K562 (cell line): Measurements from ENCODE around the gene TAS2R4. TPM values are rescaled to one million over a fixed set of nuclear protein-coding genes. Genes with fewer than 3 reads are reported as not detected.
A peak's percentile ranks its signal among the peaks of the same experiment; 100 is the strongest.

Experiments
- ARNT ChIP-seq, 2 experiments: fragments of 450-650 bp; IDR thresholded peaks; 2 replicates each; pipeline ENCODE4 v1.6.1; 2016; ENCODE audit warnings: mild to moderate bottlenecking in 1 of 2
- CHD1 ChIP-seq: fragments of 200-600 bp; sonication (generic); IDR thresholded peaks from one replicate; pipeline ENCODE4 v1.6.1; 2012; ENCODE audit warnings: mild to moderate bottlenecking, moderate library complexity, low read length, inconsistent platforms
- COPS2 ChIP-seq: fragments of 450-650 bp; conservative IDR thresholded peaks from 2 replicates; pipeline ENCODE4 v1.6.1; 2016; ENCODE audit warnings: mild to moderate bottlenecking, moderate library complexity
- CTBP1 ChIP-seq: fragments of 450-650 bp; IDR thresholded peaks from 2 replicates; pipeline ENCODE4 v1.6.1; 2016; ENCODE audit warnings: borderline replicate concordance
- DNMT1 ChIP-seq: fragments of 450-650 bp; IDR thresholded peaks from 2 replicates; pipeline ENCODE4 v1.6.1; 2016; ENCODE audit warnings: antibody characterized with exemption, mild to moderate bottlenecking
- ETV1 ChIP-seq: fragments of 450-650 bp; conservative IDR thresholded peaks from 2 replicates; pipeline ENCODE4 v1.6.1; 2016; ENCODE audit warnings: missing genetic modification characterization, control low read depth, low read depth, missing compliant biosample characterization
- MAFG ChIP-seq: fragments of 450-650 bp; conservative IDR thresholded peaks from 2 replicates; pipeline ENCODE4 v1.6.1; 2016; ENCODE audit warnings: missing genetic modification characterization, missing compliant biosample characterization
- MCM5 ChIP-seq: fragments of 450-650 bp; IDR thresholded peaks from 2 replicates; pipeline ENCODE4 v1.6.1; 2016; ENCODE audit warnings: low read depth
- MCM7 ChIP-seq, 2 experiments: fragments of 450-650 bp; IDR thresholded peaks; 2 replicates each; pipeline ENCODE4 v1.6.1; 2016 to 2018
- MTA1 ChIP-seq: fragments of 450-650 bp; IDR thresholded peaks from 2 replicates; pipeline ENCODE4 v1.6.1; 2017; ENCODE audit warnings: borderline replicate concordance
- MYC ChIP-seq, 2 experiments: fragments of 250-450 bp in 1 of 2; sonication (Bioruptor Pico) in 1 of 2; IDR thresholded peaks; 2 replicates each; pipeline versions ENCODE4 v1.5.1 to v1.6.1; 2012 to 2021; ENCODE audit warnings: low read depth in 2 of 2, borderline replicate concordance in 1 of 2, improper control_type of control experiment in 1 of 2, low read length in 1 of 2, mild to moderate bottlenecking in 1 of 2, moderate library complexity in 1 of 2
- PHF8 ChIP-seq: fragments of 200-600 bp; sonication (generic); IDR thresholded peaks from 2 replicates; pipeline ENCODE4 v1.6.1; 2012; ENCODE audit warnings: mixed run types, mild to moderate bottlenecking, inconsistent platforms, low read length, moderate library complexity, borderline replicate concordance
- PTBP1 ChIP-seq: fragments of 200-400 bp; formaldehyde crosslinking; IDR thresholded peaks from 2 replicates; pipeline ENCODE4 v1.6.1; 2017; ENCODE audit warnings: low read depth, low read length
- PURB ChIP-seq: sonication (generic); formaldehyde crosslinking; IDR thresholded peaks from 2 replicates; pipeline ENCODE4 v1.9.0; 2021; ENCODE audit warnings: low read depth, mild to moderate bottlenecking, missing genetic modification reagents
- SETDB1 ChIP-seq: IDR thresholded peaks from one replicate; pipeline ENCODE4 v1.6.1; 2012; ENCODE audit warnings: low read length, control low read depth, inconsistent platforms
- SMAD2 ChIP-seq: fragments of 150-350 bp; IDR thresholded peaks from 2 replicates; pipeline ENCODE4 v1.6.1; 2014; ENCODE audit warnings: low read depth, mild to moderate bottlenecking, low read length
- TBL1XR1 ChIP-seq, 2 experiments: IDR thresholded peaks; 2 replicates each; pipeline ENCODE4 v1.6.1; 2012; ENCODE audit warnings: improper control_type of control experiment in 2 of 2, low read length in 2 of 2, mild to moderate bottlenecking in 1 of 2
- YY1 ChIP-seq, 3 experiments: IDR thresholded peaks; 2 replicates each; pipeline ENCODE4 v1.6.1; 2011; ENCODE audit warnings: low read length in 2 of 3, mild to moderate bottlenecking in 2 of 3, moderate library complexity in 2 of 3, borderline replicate concordance in 1 of 3, control low read depth in 1 of 3, low read depth in 1 of 3; ENCODE audit not compliant: insufficient read depth in 3 of 3, insufficient replicate concordance in 2 of 3, control insufficient read depth in 1 of 3, insufficient read length in 1 of 3; ENCODE audit errors: extremely low read depth in 1 of 3
- ZNF408 ChIP-seq: fragments of 250-450 bp; sonication (Bioruptor Pico); IDR thresholded peaks from 2 replicates; pipeline ENCODE4 v1.4.0; 2020; ENCODE audit warnings: low read depth, mild to moderate bottlenecking, moderate library complexity
- ZNF780A ChIP-seq: fragments of 250-450 bp; sonication (Bioruptor Pico); IDR thresholded peaks from 2 replicates; pipeline ENCODE4 v1.5.0; 2021; ENCODE audit warnings: mild to moderate bottlenecking
- polyA plus RNA-seq, 8 experiments: library from polyadenylated mRNA; depleted of rRNA in 4 of 8; stranded (reverse) in 5 of 8; unstranded in 3 of 8; fragments of >200 nt; fragmentation: Nextera tagmentation in 2 of 8; fragmentation: Illumina TruSeq in 1 of 8; extraction: Ambion mirVana in 2 of 8; extraction: Trizol in 1 of 8; gene quantifications; 2 replicates each; pipeline versions ENCODE4 v1.2.1 to v1.2.3, GENCODE V29; 2011 to 2014; ENCODE audit warnings: inconsistent platforms in 1 of 8, missing spikeins in 1 of 8
- total RNA-seq, 7 experiments: library from RNA; depleted of rRNA in 6 of 7; stranded (reverse); fragments of >200 nt in 6 of 7; fragmentation: Illumina TruSeq in 2 of 7; extraction: Trizol in 2 of 7; gene quantifications; 2 replicates each; pipeline versions ENCODE4 v1.2.1 to v1.2.3, GENCODE V29; 2011 to 2021; ENCODE audit warnings: low replicate concordance in 1 of 7
- TF ChIP-seq, protein P1 (sequence below): fragments of 250-450 bp; sonication (Bioruptor Pico); IDR thresholded peaks from 2 replicates; pipeline ENCODE4 v1.4.0; 2020; ENCODE audit warnings: mild to moderate bottlenecking, moderate library complexity
- TF ChIP-seq, protein P2 (sequence below): fragments of 250-450 bp; sonication (Bioruptor Pico); IDR thresholded peaks from 2 replicates; pipeline ENCODE4 v1.8.0; 2022; ENCODE audit warnings: moderate library complexity, mild to moderate bottlenecking, inconsistent platforms
- TF ChIP-seq, protein P3 (sequence below): fragments of 250-450 bp; sonication (Bioruptor Pico); IDR thresholded peaks from 2 replicates; pipeline ENCODE4 v1.5.0; 2020; ENCODE audit warnings: mild to moderate bottlenecking, borderline replicate concordance
- TF ChIP-seq, protein P4 (sequence below): fragments of 250-450 bp; sonication (Bioruptor Pico); IDR thresholded peaks from 2 replicates; pipeline ENCODE4 v1.5.0; 2020; ENCODE audit warnings: mild to moderate bottlenecking

Gene TAS2R4
- total and polyA plus RNA-seq, 9 of the 15 experiments (the other 6 are each of a cell fraction or from before 2014, with no cell fraction given): 0.04 to 2.1 (median 0.68) TPM

DNA sequence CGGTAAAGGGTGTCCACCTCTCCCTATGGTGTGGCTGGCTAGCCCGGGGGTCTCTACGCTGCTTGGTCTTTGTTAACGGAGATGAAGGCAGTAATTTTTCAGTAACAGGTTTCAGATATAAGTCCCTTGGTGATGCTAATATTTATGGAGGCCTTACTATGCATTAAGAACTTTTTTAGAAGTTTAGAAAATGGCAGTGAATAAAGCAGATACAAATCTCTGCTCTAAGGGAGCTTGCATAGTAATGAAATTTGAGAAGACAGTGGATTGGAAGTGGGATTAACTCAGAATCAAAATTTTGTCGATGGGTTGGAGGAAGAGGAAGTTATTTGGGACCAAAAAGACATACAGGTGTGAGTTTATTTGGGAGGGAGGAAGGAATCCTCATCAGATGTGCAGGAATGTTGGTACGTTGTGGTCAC lies 37.9 kb upstream of the TAS2R4 start (continued):
- TF ChIP-seq YY1 (IDR thresholded peaks at IDR 0.05; ENCODE audit: borderline replicate concordance in 1 of 3, control insufficient read depth in 1 of 3, extremely low read depth in 1 of 3, insufficient read depth in 3 of 3, insufficient read length in 1 of 3, insufficient replicate concordance in 2 of 3, low read depth in 1 of 3, low read length in 2 of 3) (peak in 1 of 3 experiments; percentile 89), MYC (IDR thresholded peaks at IDR 0.05; ENCODE audit: low read depth, low read length) (no peak), MYC (CRISPR knock-in tag; IDR thresholded peaks at IDR 0.05; ENCODE audit: borderline replicate concordance, low read depth) (peak; percentile 33; the same call in 1 of the 2 replicates), ARNT (IDR thresholded peaks at IDR 0.05) (no peak), COPS2 (no peak), ETV1 (tag) (no peak), PURB (CRISPR knock-in tag) (no peak), MCM5 (no peak), CHD1 (no peak), MTA1 (no peak), PTBP1 (no peak), ZNF408 (CRISPR knock-in tag) (no peak), DNMT1 (no peak), MCM7 (IDR thresholded peaks at IDR 0.05) (no peak), MAFG (no peak), ZNF780A (CRISPR knock-in tag) (no peak), CTBP1 (no peak), SMAD2 (no peak), PHF8 (no peak), SETDB1 (no peak), TBL1XR1 (IDR thresholded peaks at IDR 0.05; ENCODE audit: low read length in 2 of 2) (no peak)
- TF ChIP-seq, protein P1, sequence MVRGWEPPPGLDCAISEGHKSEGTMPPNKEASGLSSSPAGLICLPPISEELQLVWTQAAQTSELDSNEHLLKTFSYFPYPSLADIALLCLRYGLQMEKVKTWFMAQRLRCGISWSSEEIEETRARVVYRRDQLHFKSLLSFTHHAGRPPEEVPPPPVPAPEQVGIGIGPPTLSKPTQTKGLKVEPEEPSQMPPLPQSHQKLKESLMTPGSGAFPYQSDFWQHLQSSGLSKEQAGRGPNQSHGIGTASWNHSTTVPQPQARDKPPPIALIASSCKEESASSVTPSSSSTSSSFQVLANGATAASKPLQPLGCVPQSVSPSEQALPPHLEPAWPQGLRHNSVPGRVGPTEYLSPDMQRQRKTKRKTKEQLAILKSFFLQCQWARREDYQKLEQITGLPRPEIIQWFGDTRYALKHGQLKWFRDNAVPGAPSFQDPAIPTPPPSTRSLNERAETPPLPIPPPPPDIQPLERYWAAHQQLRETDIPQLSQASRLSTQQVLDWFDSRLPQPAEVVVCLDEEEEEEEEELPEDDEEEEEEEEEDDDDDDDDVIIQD (CRISPR knock-in tag): no peak
- TF ChIP-seq, protein P2, sequence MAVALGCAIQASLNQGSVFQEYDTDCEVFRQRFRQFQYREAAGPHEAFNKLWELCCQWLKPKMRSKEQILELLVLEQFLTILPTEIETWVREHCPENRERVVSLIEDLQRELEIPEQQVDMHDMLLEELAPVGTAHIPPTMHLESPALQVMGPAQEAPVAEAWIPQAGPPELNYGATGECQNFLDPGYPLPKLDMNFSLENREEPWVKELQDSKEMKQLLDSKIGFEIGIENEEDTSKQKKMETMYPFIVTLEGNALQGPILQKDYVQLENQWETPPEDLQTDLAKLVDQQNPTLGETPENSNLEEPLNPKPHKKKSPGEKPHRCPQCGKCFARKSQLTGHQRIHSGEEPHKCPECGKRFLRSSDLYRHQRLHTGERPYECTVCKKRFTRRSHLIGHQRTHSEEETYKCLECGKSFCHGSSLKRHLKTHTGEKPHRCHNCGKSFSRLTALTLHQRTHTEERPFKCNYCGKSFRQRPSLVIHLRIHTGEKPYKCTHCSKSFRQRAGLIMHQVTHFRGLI: no peak
- TF ChIP-seq, protein P3, sequence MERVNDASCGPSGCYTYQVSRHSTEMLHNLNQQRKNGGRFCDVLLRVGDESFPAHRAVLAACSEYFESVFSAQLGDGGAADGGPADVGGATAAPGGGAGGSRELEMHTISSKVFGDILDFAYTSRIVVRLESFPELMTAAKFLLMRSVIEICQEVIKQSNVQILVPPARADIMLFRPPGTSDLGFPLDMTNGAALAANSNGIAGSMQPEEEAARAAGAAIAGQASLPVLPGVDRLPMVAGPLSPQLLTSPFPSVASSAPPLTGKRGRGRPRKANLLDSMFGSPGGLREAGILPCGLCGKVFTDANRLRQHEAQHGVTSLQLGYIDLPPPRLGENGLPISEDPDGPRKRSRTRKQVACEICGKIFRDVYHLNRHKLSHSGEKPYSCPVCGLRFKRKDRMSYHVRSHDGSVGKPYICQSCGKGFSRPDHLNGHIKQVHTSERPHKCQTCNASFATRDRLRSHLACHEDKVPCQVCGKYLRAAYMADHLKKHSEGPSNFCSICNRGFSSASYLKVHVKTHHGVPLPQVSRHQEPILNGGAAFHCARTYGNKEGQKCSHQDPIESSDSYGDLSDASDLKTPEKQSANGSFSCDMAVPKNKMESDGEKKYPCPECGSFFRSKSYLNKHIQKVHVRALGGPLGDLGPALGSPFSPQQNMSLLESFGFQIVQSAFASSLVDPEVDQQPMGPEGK (CRISPR knock-in tag): no peak
- TF ChIP-seq, protein P4, sequence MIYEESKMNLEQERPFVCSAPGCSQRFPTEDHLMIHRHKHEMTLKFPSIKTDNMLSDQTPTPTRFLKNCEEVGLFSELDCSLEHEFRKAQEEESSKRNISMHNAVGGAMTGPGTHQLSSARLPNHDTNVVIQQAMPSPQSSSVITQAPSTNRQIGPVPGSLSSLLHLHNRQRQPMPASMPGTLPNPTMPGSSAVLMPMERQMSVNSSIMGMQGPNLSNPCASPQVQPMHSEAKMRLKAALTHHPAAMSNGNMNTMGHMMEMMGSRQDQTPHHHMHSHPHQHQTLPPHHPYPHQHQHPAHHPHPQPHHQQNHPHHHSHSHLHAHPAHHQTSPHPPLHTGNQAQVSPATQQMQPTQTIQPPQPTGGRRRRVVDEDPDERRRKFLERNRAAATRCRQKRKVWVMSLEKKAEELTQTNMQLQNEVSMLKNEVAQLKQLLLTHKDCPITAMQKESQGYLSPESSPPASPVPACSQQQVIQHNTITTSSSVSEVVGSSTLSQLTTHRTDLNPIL (CRISPR knock-in tag): no peak
